GM18873 (cell line): ENCODE data around the gene HMG20A.

Source experiments
- ATAC-seq: cut with Tn5 transposase; IDR thresholded peaks from one replicate; pipeline ENCODE4 v1.9.1; 2021; ENCODE audit warnings: mild to moderate bottlenecking, moderate library complexity, moderate number of reproducible peaks; ENCODE audit not compliant: unreplicated experiment, low FRiP score

The HMG20A gene

GRCh38 chr15:77513226-77513625, 92.5 kb downstream of the HMG20A start:
- ATAC-seq = no peak

- ATAC-seq = no peak
Observed at GRCh38 chr15:77514641-77515402, 94.1 kb downstream of the HMG20A start.

DNA sequence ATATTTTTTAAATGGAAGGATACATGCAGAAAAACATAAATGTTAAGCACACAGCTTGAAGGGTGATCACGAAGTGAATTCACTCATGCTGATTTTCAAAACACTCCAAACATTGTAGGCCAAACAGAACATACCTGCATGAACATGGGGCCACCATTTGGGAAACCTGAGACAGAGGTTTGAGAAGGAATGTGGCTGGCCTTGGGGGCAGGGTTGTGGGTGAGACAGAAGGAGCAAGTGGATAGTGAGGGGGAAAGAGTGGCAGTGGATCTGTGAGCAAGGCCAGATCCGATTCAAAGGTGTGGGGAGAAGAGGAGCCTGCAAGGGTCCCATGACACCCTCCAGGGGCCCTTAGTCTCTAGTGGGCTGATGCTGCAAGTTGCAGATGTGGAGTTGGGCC, 94.9 kb downstream of the HMG20A start:
- no peak for ATAC-seq

GRCh38 chr15:77516076-77516475, 95.4 kb downstream of the HMG20A start:
- ATAC-seq = no peak

DNA sequence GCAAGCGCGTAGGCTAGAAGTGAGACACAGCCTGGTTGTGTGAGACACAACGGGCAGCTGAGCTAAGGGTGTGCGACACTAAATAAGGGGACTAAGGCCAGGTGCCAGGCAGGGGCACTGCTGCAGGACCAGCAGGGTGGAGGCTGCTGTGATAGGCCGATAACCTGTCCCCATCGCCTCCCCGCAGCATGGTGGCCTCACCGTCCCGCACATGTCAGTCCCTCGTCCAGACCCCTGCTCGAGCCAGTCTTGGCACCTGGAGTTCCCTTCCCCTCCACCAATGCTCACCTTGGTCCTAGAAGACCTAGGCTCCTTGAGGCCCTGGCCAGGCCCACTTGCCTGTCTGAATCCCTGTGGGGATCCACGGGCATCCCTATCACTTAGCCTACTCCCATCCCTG, 96.1 kb downstream of the HMG20A start:
- ATAC-seq = no peak

DNA sequence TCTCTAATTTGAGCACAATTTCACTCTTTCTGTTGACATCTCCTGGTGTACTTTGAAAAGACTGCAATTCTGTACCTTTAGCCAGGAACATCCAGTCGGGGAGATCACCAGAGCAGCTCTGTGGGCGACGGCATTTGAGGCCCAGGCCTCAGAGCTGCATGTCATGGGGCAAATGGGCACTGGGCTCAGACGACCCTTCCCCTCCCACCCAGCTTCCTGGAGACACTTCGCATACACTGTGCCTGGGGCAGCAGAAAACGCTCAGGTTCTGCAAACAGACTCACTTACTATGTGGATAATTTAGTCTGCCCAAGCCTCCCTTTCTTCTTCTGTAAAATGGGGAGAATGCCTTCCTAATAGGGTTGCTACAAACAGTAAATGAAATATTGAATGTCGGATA, 96.9 kb downstream of the HMG20A start:
- no peak for ATAC-seq

- no peak for ATAC-seq
Observed at GRCh38 chr15:77518458-77518857, 97.8 kb downstream of the HMG20A start.

DNA sequence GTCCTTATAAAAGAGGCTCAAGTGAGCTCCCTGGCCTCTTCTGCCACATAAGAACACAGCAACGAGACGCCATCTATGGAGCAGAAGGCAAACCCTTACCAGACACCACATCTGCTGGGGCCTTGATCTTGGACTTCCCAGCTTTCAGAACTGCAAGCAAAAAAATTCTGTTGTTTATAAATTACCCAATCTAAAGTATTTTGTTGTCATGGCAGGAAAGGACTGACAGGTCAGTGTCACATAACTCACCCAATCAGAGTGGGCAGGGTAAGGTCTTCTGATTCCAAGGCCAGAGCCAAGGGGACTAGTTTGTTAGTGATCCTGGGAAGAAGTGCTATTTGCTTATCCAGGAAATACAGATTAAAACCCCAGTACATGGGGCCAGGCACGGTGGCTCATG, 98.9 kb downstream of the HMG20A start:
- no peak for ATAC-seq

DNA sequence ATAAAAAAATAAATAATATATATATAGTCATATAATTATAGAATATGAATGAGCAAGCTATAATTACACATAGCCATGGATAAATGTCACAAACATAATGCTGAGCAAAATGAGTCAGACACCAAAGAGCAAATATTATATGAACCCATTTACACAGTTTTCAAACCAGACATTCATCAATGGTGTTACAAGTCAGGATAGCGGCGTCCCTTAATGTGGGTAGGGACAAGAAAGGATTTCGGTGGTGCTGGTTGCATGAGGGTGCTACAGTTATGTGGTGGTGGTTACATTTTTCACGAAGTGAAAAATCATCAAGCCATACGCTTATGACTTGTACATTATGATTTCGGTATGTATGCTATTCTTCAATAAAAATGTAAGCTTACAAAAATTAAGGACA, 100.5 kb downstream of the HMG20A start:
- no peak for ATAC-seq

DNA sequence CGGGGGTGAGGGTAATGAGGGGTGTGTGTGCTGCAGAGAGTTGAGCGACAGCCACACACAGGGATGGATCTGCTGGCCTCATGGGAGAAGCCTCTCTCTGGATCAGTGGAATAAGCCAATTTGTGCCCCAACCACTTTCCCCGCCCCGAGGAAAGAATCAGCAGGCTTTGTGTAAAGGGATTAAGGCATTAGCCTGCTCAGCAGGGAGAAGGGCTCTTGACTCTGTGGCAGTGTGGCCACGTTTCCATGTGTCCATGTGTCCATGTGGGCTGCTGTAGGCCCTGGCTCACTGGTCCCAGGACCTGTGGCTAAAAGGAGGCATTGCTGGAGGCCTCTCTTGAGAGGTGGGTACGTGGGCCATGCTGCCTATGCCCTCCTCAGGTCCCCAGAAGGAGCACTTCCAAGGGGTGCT, 104.7 kb downstream of the HMG20A start:
- no peak for ATAC-seq

DNA sequence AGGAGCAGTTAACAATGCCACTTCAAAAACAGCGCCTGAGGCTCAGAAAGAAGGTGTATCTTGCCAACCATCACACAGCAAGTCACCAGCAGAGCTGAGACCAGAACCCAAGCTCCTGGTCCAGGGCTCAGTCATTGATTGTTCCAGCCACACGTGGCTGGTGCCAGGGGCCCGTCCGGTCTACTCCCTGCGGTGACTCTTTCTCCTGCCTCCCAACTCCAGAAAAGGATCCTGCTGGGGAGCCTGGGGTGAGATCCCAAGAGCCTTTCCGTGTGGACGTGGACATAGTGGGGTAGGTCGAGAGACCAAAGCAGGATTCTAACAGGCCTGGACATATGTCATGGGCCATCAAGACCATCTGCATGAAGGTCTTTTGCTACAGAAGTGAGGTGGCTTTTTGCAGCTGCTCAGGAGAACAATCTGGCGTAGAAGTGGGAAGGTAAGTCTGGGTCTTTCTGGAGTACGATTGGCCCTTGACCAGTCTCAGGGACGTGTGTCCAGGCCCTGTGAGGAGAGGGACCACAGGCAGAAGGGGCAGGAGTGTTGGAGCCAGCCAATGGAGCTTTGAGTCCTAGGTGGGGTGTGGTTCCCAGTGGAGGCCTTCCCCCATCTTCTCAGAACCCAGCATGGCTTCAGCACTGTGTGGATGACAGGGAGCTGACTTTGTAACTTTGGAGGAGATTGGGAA, 105.4 kb downstream of the HMG20A start:
- ATAC-seq = no peak

DNA sequence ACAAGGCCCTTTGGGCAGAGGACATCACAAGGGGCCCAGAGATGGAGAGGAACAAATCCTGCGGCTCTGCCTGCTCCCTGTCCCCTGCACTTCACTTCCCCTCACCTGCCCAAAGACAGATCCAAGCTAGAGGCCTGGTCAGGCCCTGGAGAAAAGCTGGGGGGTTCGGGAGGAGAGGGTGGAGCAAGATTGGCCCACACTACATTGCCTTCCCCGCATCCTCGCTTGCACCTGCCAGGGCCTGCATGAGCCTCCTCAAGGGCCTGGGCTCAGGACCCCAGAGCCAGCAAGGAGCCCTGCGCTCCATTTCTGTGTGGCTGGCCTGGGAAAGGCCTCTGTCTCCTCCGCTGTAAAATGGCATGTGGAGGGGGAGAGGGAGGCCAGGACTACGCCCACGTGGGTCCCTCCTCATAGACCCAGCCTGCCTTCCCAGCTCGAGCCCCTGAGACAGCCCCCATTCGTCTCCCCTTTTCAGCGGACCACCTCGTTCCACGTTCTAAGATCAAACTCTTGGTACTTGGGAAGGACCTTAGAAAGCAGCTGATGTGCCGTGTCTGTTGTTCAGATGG, 106.0 kb downstream of the HMG20A start:
- ATAC-seq = no peak

GRCh38 chr15:77527164-77527778, 106.6 kb downstream of the HMG20A start:
- no peak for ATAC-seq

GRCh38 chr15:77527831-77528231, 107.1 kb downstream of the HMG20A start:
- no peak for ATAC-seq

DNA sequence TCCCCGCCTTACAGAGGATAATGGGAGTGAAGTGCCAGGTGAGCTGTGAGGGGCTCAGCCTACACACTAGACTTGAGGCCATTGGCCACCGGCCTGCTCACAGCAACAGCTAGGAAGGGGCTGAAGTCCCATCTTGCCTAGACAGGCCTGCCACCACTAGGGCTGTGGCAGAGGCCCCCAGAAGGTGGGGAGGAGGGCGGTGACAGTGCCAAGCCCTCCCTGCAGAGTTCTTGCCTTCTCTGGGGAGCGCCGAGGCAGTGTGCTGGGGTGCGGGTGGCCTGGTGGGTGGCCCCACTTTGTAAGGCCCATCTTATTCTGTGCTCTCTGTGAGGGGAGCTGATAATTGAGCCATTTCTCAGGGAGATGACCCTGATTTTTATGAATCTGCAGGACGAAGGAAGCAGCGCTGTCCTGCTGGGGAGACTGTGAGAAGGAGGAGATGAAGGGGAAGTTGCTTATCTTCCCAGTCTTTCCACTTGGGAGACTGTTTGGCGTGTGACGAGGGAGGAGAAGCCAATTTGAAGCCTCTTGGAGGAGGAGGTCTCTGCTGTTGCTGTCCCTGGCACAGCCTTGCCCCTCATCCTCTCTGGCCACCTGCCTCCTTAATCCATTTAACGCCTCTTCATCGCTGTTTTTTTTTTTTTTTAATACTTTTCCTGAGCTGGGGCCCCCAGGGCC, 107.7 kb downstream of the HMG20A start:
- no peak for ATAC-seq

- no peak for ATAC-seq
Observed at GRCh38 chr15:77528968-77529319, 108.3 kb downstream of the HMG20A start.

- ATAC-seq = no peak
Observed at GRCh38 chr15:77529394-77530159, 108.9 kb downstream of the HMG20A start.

- no peak for ATAC-seq
Observed at GRCh38 chr15:77530576-77530975, 109.9 kb downstream of the HMG20A start.

DNA sequence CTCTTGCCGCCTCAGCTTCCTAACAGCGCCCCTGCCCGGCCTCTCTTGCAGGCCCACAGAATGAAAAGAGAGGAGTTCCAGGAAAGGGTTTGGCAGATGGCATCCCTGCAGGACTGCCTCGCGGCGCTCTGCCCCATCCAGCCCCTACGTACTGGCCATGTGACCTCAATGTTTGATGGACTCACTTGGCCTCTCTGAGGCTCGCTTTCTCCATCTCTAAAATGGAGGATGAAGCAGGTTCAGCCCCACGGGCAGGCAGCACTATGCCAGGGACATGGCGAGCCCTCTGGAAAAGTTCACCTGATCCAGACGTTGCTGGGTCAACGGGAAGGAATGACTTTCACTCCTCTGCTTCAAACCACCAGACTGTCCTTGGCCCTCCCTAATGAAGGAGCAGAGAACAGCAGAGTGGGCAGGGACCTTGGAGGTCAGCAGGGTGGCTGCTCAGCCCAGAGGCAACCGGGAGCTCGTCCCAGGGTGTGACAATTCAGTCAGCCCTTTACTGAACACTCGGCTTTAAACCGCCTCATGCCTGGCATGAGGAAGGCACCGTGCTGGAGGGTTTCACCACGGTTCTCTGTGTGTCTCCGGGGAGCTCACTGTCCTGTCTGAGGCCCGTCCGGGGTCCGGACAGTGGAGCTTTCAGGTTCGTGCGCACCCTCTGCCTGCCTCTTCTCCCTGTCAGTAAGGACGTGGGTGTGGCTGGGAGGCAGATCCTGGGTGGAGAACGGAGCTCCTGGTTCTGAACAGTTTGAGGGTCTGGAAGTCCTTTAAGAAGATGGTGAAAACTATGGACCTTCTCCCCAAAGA, 110.7 kb downstream of the HMG20A start:
- ATAC-seq = no peak
